ENCODE results near the gene THAP7. TPM values are rescaled to one million over a fixed set of nuclear protein-coding genes. Genes with fewer than 3 reads are reported as not detected.

THAP7 gene
- total and polyA plus RNA-seq, 9 of the 15 experiments (the other 6 are each of a cell fraction or from before 2014, with no cell fraction given) = 7.9 to 263 (median 84.1) TPM

- Histone ChIP-seq H3K27me3 (ENCODE audit: control insufficient read depth in 2 of 2, insufficient read depth in 2 of 2, low read length in 2 of 2) (peaks cover 25 to 57% of the 10 kb centered on the region in 2 experiments; a peak in 4 of 5 replicates), H3K4me1 (replicated peaks in 1 of 2; ENCODE audit: control insufficient read depth in 2 of 2, insufficient read depth in 2 of 2, low read length in 2 of 2) (peaks cover 23 to 38% of the 10 kb centered on the region in 2 experiments), H3K9ac (ENCODE audit: insufficient read depth in 1 of 2, low read depth in 2 of 2, low read length in 2 of 2) (peak overlapping the region in 1 of 2 experiments; percentile 24; a peak in 2 of 4 replicates), H3K79me2 (ENCODE audit: control insufficient read depth, insufficient read depth, low read length) (no peaks in the 10 kb centered on the region), H3K4me3 (no peak overlapping the region), H3K4me2 (ENCODE audit: insufficient read depth, low read length) (peak overlapping the region; percentile 53), H3K9me1 (ENCODE audit: control insufficient read depth, insufficient read depth, low read length) (no peaks in the 10 kb centered on the region), H3K9me3 (replicated peaks; ENCODE audit: control insufficient read depth, insufficient read depth, low read depth, low read length) (no peaks in the 10 kb centered on the region), H2AFZ (ENCODE audit: low read depth, low read length) (no peak overlapping the region), H3K27ac (ENCODE audit: extremely low read depth, low read depth, low read length) (no peak overlapping the region), H3K36me3 (ENCODE audit: control insufficient read depth, insufficient read depth, low read length) (no peaks in the 10 kb centered on the region), H4K20me1 (replicated peaks; ENCODE audit: control insufficient read depth, insufficient read depth, low read length) (peaks cover 20% of the 10 kb centered on the region)
- FAIRE-seq (no peak), DNase-seq (ENCODE audit: extremely low read depth in 1 of 4, low spot score in 3 of 4) (peak; percentile 66 to 75 (median 73)), ATAC-seq (peak; percentile 3; the same call in 2 of the 3 replicates)
- intact Hi-C loops (cut with micrococcal nuclease) = loop anchor here (2.0 to 5.0 kb wide), 3 partner anchors 14 to 83 kb away; no protein-coding TSS in a partner anchor
- ChIA-PET POLR2A (interaction anchor here (0.6 to 12.9 kb wide), 11 partner anchors 10 to 1489 kb away, joined by 3 to 120 read pairs (median 4); partner anchors contain the start of genes P2RX6 and SLC7A4), CTCF (ENCODE audit: low intra/inter-chr PET ratio) (no interaction called here)
- WGBS (ENCODE audit: insufficient coverage, low coverage, missing lambda C conversion rate) = 20% methylated on average over 15 of the region's 15 CpGs
- BruUV-seq (replicated peaks) = no TSS peak
- in situ Hi-C loops (cut with MboI) = no loop called here
- TF ChIP-seq TAF15 (IDR thresholded peaks at IDR 0.05; ENCODE audit: low read depth, low read length) (no peak), ESRRB (CRISPR knock-in tag; IDR thresholded peaks at IDR 0.05; ENCODE audit: borderline replicate concordance) (no peak), ZNF311 (CRISPR knock-in tag; IDR thresholded peaks at IDR 0.05) (no peak), ZNF395 (CRISPR knock-in tag; IDR thresholded peaks at IDR 0.05) (0 out of 2 replicates have a peak, but pooled peaks have one; percentile 20), TCFL5 (CRISPR knock-in tag; conservative IDR thresholded peaks at IDR 0.05) (no peak), KLF6 (CRISPR knock-in tag; IDR thresholded peaks at IDR 0.05; ENCODE audit: borderline replicate concordance) (no peak), ZNF124 (CRISPR knock-in tag; IDR thresholded peaks at IDR 0.05) (no peak), SP2 (IDR thresholded peaks at IDR 0.05; ENCODE audit: extremely low read depth, low read depth, low read length, poor library complexity, severe bottlenecking) (no peak), E2F3 (CRISPR knock-in tag; IDR thresholded peaks at IDR 0.05) (0 out of 2 replicates have a peak, but pooled peaks have one; percentile 43), FOXP1 (CRISPR knock-in tag; IDR thresholded peaks at IDR 0.05) (peak; percentile 61), IRF9 (tag; IDR thresholded peaks at IDR 0.05) (no peak), MYC (IDR thresholded peaks at IDR 0.05; ENCODE audit: low read depth, low read length) (no peak), MYC (CRISPR knock-in tag; IDR thresholded peaks at IDR 0.05; ENCODE audit: borderline replicate concordance, low read depth) (0 out of 2 replicates have a peak, but pooled peaks have one; percentile 32), PATZ1 (CRISPR knock-in tag; IDR thresholded peaks at IDR 0.05; ENCODE audit: borderline replicate concordance) (peak; percentile 11; the same call in 1 of the 2 replicates), ZNF12 (CRISPR knock-in tag; IDR thresholded peaks at IDR 0.05) (no peak)
These were observed 43.1 kb upstream of the THAP7 start for GRCh38 chr22:21044931-21045584.
